Activated CD4-positive, alpha-beta T cell treated with anti-CD3 and anti-CD28 coated beads, Interleukin-2, amount 50 U/mL, for 4 hours (primary cell): ENCODE results near the gene KRTAP9-4.
"Not testable (repeated sequence)": the region's sequence is repeated elsewhere in the genome, so short reads cannot be mapped to it uniquely, and the experiment has no call there.

Experiments
- DNase-seq, 2 experiments: peaks; one replicate each; pipeline ENCODE4 v3.0.0-alpha.2; 2020

KRTAP9-4 gene, protein sequence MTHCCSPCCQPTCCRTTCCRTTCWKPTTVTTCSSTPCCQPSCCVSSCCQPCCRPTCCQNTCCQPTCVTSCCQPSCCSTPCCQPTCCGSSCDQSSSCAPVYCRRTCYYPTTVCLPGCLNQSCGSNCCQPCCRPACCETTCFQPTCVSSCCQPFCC

DNA sequence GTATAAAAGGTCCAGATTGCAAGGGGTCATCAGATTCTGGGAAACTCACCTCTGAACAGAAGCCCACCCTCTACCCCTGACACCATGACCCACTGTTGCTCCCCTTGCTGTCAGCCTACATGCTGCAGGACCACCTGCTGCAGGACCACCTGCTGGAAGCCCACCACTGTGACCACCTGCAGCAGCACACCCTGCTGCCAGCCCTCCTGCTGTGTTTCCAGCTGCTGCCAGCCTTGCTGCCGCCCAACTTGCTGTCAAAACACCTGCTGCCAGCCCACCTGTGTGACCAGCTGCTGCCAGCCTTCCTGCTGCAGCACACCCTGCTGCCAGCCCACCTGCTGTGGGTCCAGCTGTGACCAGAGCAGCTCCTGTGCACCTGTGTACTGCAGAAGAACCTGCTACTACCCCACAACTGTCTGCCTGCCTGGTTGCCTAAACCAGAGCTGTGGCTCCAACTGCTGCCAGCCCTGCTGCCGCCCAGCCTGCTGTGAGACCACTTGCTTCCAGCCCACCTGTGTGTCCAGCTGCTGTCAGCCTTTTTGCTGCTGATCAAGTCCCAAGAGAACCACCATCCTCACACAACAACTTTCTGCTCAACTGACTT is at the start of gene KRTAP9-4:
Gene KRTAP9-4 (plus strand): TSS at position 51 of the 604 bp plus-strand sequence. CDS start 34 bp downstream, at position 85.
- not testable (repeated sequence) for DNase-seq

DNA sequence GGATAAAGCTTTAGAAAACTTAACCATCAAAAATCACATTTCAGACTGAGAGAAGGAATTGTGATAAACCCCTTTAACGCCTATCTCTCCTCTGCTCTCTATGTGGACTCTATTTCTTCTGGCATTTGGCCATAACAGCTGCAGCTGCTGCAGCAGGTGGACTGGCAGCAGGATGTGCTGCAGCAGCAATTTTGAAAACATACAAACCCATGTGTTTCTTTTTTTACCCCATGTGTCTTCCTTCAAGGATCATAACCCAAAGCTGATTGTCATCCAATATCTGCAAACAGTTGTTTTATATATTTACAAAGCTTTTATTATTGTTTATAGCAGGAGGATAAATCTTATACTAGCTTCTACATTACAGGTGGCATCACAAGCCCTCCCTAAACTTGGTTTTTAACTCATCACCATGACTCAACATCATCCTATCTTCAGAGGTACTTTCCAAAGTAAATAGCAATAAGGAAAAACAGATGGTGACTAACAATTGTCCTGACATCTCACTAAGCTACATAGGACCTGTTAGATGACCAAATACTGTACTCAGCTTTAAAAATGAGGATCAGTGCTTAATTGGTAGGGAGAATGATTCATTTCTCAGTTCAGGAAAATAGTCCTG is 37.5 kb upstream of the KRTAP9-4 start:
- DNase-seq, result no peak

DNA sequence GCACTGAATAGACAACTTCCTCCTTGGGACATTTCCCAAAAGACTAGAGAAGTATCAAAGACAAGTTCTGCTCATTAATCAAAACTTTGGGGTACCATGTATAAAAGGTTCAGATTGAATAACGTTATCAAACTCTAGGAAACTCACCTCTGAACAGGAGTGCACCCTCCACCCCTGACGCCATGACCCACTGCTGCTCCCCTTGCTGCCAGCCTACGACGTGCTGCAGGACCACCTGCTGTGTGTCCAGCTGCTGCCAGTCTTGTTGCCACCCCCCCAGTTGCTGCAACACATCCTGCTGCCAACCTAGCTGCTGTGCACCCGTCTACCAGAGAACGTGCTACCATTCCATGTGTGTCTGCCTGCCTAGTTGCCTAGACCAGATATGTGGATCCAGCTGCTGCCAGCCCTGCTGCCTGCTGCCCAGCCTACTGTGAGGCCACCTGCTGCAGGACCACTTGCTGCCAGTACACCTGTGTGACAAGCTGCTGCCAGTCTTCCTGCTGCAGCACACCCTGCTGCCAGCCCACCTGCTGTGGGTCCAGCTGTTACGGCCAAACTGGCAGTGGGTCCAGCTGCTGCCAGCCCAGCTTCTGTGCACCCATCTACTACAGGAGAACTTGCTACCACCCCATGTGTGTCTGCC is 36.8 kb upstream of the KRTAP9-4 start:
- no peak for DNase-seq

DNA sequence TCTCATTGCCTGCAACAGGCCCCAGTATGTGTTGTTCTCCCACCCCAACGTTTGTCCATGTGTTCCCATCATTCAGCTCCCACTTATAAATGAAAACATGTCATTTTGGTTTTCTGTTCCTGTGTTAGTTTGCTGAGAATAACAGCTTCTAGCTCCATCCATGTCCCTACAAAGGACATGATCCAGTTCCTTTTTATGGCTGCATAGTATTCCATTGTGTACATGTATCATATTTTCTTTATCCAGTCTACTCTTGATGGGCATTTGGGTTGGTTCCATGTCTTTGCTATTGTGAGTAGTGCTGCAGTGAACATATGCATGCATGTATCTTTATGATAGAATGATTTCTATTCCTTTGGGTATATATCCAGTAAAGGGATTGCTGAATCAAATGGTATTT is 33.8 kb upstream of the KRTAP9-4 start:
- DNase-seq, result no peak

- no peak for DNase-seq
Measured at GRCh38 chr17:41223821-41224220, 25.7 kb upstream of the KRTAP9-4 start.

- DNase-seq, result no peak
Measured at GRCh38 chr17:41226051-41226450, 23.4 kb upstream of the KRTAP9-4 start.

DNA sequence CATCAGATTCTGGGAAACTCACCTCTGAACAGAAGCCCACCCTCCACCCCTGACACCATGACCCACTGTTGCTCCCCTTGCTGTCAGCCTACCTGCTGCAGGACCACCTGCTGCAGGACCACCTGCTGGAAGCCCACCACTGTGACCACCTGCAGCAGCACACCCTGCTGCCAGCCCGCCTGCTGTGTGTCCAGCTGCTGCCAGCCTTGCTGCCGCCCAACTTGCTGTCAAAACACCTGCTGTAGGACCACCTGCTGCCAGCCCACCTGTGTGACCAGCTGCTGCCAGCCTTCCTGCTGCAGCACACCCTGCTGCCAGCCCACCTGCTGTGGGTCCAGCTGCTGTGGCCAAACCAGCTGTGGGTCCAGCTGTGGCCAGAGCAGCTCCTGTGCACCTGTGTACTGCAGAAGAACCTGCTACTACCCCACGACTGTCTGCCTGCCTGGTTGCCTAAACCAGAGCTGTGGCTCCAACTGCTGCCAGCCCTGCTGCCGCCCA is 22.8 kb upstream of the KRTAP9-4 start, which contains the start of gene KRTAP9-2:
Gene KRTAP9-2 (plus strand): TSS at position 51 of the 498 bp plus-strand sequence. CDS start 7 bp downstream, at position 58.
- not testable (repeated sequence) for DNase-seq

GRCh38 chr17:41230094-41230493 is 19.4 kb upstream of the KRTAP9-4 start:
- no peak for DNase-seq

GRCh38 chr17:41231731-41232130 is 17.8 kb upstream of the KRTAP9-4 start:
- DNase-seq, result no peak

GRCh38 chr17:41232399-41233105 is 16.9 kb upstream of the KRTAP9-4 start, which contains the start of gene KRTAP9-3:
TSS of gene KRTAP9-3 (plus strand) at chr17:41232449. CDS start at chr17:41232502, 53 bp downstream.
- not testable (repeated sequence) for DNase-seq

DNA sequence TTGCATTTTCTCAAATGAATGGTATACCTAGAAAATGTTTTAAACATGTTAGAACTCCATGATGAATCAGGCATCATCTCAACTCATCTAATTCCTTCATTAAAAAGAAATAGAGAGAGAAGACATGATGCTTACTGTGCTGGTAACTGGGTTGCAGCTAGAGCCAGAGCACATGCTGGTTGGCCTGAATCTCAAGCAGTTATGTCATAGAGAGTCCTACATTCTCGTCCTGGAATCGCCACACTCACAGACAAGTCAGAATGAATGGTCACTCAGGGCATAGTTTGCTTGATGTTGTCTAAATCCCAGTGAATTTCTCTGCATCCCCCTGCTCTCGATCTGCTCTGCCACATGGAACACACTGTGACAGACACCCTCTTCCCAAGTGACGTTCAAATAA is 12.4 kb upstream of the KRTAP9-4 start:
- DNase-seq, result not testable (repeated sequence)

DNA sequence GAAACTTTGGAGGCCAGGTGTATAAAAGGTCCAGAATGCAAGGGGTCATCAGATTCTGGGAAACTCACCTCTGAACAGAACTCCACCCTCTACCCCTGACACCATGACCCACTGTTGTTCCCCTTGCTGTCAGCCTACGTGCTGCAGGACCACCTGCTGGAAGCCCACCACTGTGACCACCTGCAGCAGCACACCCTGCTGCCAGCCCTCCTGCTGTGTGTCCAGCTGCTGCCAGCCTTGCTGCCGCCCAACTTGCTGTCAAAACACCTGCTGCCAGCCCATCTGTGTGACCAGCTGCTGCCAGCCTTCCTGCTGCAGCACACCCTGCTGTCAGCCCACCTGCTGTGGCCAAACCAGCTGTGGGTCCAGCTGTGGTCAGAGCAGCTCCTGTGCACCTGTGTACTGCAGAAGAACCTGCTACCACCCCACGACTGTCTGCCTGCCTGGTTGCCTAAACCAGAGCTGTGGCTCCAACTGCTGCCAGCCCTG is 11.5 kb upstream of the KRTAP9-4 start, which contains the start of gene KRTAP9-8:
Gene KRTAP9-8 (plus strand): TSS at position 51 of the 489 bp plus-strand sequence. CDS start 53 bp downstream, at position 104.
- DNase-seq, result not testable (repeated sequence)

DNA sequence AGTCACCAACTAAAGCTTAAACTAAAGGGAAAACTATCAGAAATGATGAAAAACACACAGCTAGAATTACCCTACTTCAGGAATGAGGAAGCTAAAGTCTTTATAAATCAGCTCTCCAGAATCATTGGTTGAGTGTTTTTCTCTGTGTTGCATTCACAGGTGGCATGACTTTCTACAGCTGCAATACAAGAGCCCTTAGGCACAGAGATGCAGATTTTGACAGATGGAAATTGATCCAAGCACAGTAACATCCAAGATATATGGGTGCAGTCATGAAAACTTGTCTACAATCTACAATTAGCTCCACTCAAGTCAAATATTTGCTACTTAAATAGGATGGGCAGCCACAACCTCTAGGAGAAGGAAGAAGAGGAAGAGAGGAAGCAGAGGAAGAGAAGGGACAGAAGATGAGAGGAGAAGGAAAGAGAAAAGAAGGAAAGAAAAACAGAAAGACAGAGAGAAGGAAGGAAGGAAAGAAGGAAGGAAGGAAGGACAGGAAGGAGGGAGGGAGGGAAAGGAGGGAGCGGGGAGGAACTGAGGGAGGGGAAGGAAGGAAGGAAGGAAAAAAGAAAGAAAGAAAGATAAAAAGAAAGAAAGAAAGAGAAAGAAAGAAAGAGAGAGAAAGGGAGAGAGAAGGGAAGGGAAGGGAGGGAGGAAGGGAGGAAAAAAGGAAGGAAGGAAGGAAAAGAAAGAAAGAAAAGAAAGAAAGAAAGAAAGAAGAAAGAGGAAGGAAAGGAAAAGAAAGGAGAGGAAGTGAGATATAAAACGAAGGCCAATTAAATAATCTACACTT is 2.3 kb upstream of the KRTAP9-4 start:
- not testable (repeated sequence) for DNase-seq

GRCh38 chr17:41251261-41251660 is 1.8 kb downstream of the KRTAP9-4 start:
- no peak for DNase-seq

DNA sequence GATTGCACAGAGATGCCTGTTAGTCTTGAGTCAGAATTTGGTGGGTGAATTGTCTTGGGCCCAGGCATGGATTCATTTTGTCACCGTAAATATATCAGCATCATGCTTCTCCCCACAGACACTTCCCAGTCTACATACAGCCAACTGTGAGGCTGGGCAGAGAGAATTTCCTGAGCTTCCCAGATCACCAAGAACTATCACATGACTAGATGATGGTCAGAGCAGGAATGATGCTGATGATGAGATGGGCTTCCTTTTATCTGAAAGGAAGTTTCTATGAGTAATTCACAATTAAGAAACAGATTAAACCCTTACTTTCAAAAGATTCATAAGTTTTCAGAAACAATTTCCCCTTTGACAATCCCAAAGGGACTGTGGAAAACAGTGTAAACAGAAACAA is 5.4 kb downstream of the KRTAP9-4 start:
- DNase-seq, result no peak

DNA sequence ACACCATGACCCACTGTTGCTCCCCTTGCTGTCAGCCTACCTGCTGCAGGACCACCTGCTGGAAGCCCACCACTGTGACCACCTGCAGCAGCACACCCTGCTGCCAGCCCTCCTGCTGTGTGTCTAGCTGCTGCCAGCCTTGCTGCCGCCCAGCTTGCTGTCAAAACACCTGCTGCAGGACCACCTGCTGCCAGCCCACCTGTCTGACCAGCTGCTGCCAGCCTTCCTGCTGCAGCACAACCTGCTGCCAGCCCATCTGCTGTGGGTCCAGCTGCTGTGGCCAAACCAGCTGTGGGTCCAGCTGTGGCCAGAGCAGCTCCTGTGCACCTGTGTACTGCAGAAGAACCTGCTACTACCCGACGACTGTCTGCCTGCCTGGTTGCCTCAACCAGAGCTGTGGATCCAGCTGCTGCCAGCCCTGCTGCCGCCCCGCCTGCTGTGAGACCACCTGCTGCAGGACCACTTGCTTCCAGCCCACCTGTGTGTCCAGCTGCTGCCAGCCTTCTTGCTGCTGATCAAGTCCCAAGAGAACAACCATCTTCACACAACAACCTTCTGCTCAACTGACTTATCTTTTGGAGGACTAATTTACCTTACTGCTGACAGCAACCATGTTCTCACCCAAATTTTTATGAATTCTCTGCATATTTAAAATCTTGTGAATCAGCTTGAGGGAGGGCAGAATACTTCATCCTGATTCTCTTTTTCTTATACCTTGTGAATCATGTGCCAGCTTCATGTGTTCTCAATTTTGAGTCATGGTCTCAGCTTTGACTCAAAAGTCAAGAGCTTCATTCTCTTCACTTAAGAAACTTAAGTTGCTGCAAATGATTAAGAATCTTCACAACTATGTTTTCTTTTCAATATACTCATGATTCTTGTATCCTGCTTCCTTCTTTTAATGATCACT is 6.1 kb downstream of the KRTAP9-4 start, which contains the start of gene KRTAP9-9:
Gene KRTAP9-9 (plus strand): TSS at position 4 of the 910 bp plus-strand sequence.
- DNase-seq, result not testable (repeated sequence)

DNA sequence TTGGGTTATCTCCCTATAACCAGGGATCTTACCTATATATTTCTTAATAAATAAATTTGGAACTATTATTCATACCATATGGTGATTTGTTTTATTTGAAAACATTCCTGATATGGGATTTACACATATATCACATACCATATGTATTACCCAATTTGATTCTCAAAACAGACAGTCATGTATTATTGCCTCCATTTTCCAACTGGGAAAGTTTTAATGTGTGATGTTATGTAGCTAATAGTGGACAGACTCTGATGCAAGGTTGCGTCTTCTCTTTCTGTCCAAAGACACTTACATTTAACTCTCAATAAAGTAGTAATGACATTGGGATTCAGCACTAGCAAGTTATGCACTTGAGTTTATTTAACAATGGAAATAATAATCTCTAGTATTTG is 6.8 kb downstream of the KRTAP9-4 start:
- no peak for DNase-seq

- no peak for DNase-seq
Measured at GRCh38 chr17:41258406-41258805, 8.9 kb downstream of the KRTAP9-4 start.

GRCh38 chr17:41263212-41263611 is 13.7 kb downstream of the KRTAP9-4 start:
- DNase-seq, result no peak

- no peak for DNase-seq
Measured at GRCh38 chr17:41264599-41264998, 15.1 kb downstream of the KRTAP9-4 start.
